H1 (cell line): ENCODE measurements around the gene FLVCR1. TPM values are rescaled to one million over a fixed set of nuclear protein-coding genes. Genes with fewer than 3 reads are reported as not detected.
A peak's percentile ranks its signal among the peaks of the same experiment; 100 is the strongest.

Source experiments
- CTCF ChIA-PET: fragments of 300-600 bp; sonication (Branson Sonifier 250); formaldehyde crosslinking; loops from one replicate; lab custom pipeline; 2021; ENCODE audit not compliant: partially characterized antibody; lab: Charles Lee
- POLR2A ChIA-PET: fragments of 300-600 bp; sonication (Branson Sonifier 250); formaldehyde crosslinking; loops from one replicate; lab custom pipeline; 2021; ENCODE audit warnings: inconsistent platforms; ENCODE audit not compliant: partially characterized antibody; lab: Charles Lee
- DNase-seq, 2 experiments: peaks; one replicate each; pipeline versions ENCODE4 v3.0.0 to v3.0.0-alpha.2; 2010 to 2022; ENCODE audit warnings: low spot score in 2 of 2, low read depth in 1 of 2, mixed read lengths in 1 of 2
- FAIRE-seq: peaks from 2 replicates; lab custom pipeline; 2011; peaks lifted over from hg19 to GRCh38; lab: Jason Lieb, UNC
- H2AFZ ChIP-seq: 2 replicates; pipeline ENCODE4 v1.8.1; 2012; ENCODE audit warnings: low read length, inconsistent platforms
- H2AK5ac ChIP-seq: 2 replicates; pipeline ENCODE4 v1.6.1; 2013; ENCODE audit warnings: low read depth, low read length
- H2BK120ac ChIP-seq: replicated peaks from 2 replicates; pipeline ENCODE3; 2013; ENCODE audit warnings: low read depth, low read length, inconsistent platforms
- H2BK12ac ChIP-seq: 2 replicates; pipeline ENCODE4 v1.6.1; 2013; ENCODE audit warnings: low read depth, low read length
- H2BK15ac ChIP-seq: 2 replicates; pipeline ENCODE4 v1.6.1; 2013; ENCODE audit warnings: low read length
- H2BK20ac ChIP-seq: 2 replicates; pipeline ENCODE4 v1.6.1; 2013; ENCODE audit warnings: low read length
- H2BK5ac ChIP-seq: 2 replicates; pipeline ENCODE4 v1.6.1; 2013; ENCODE audit warnings: low read depth, low read length
- H3K14ac ChIP-seq: 2 replicates; pipeline ENCODE4 v1.6.1; 2013; ENCODE audit warnings: inconsistent platforms; ENCODE audit not compliant: insufficient read length
- H3K18ac ChIP-seq: 2 replicates; pipeline ENCODE4 v1.6.1; 2013; ENCODE audit warnings: low read length; ENCODE audit errors: extremely low read depth
- H3K23ac ChIP-seq: 2 replicates; pipeline ENCODE4 v1.6.1; 2013; ENCODE audit warnings: inconsistent platforms; ENCODE audit not compliant: insufficient read length
- H3K23me2 ChIP-seq: 2 replicates; pipeline ENCODE4 v1.6.1; 2013; ENCODE audit warnings: low read depth, low read length
- H3K27ac ChIP-seq: 2 replicates; pipeline ENCODE4 v1.6.1; 2011; ENCODE audit warnings: low read depth, low read length, inconsistent platforms
- H3K27me3 ChIP-seq, 4 experiments: replicated peaks in 1 of 4; 1 replicate in 1 of 4; 2 replicates in 3 of 4; pipeline versions ENCODE4 v1.6.1 to v1.8.1; 2011 to 2013; ENCODE audit warnings: low read length in 3 of 4, mild to moderate bottlenecking in 3 of 4, inconsistent platforms in 2 of 4, mixed read lengths in 2 of 4, moderate library complexity in 1 of 4; ENCODE audit not compliant: control insufficient read depth in 3 of 4, insufficient read depth in 3 of 4; ENCODE audit errors: extremely low read depth in 1 of 4
- H3K36me3 ChIP-seq, 4 experiments: 2 replicates each; pipeline versions ENCODE4 v1.6.1 to v1.8.1; 2011 to 2013; ENCODE audit warnings: mild to moderate bottlenecking in 4 of 4, low read length in 3 of 4, moderate library complexity in 2 of 4, control low read depth in 1 of 4, inconsistent platforms in 1 of 4; ENCODE audit not compliant: insufficient read depth in 4 of 4, control insufficient read depth in 2 of 4
- H3K4ac ChIP-seq: replicated peaks from 2 replicates; pipeline ENCODE3; 2013; ENCODE audit warnings: low read length, low read depth, mixed read lengths, inconsistent platforms; ENCODE audit not compliant: insufficient read length
- H3K4me1 ChIP-seq, 4 experiments: replicated peaks in 1 of 4; 1 replicate in 1 of 4; 2 replicates in 3 of 4; pipeline versions ENCODE4 v1.6.1 to v1.8.1; 2011 to 2013; ENCODE audit warnings: low read length in 3 of 4, inconsistent platforms in 2 of 4, mixed read lengths in 1 of 4; ENCODE audit not compliant: insufficient read depth in 4 of 4, control insufficient read depth in 3 of 4
- H3K4me2 ChIP-seq, 2 experiments: 2 replicates each; pipeline versions ENCODE4 v1.6.1 to v1.8.1; 2011 to 2013; ENCODE audit warnings: low read depth in 2 of 2, low read length in 2 of 2, control low read depth in 1 of 2, inconsistent platforms in 1 of 2, mild to moderate bottlenecking in 1 of 2; ENCODE audit not compliant: insufficient read depth in 1 of 2
- H3K4me3 ChIP-seq, 4 experiments: fragments of 200-600, 300-600 bp in 1 of 4; sonication (generic), shearing (Covaris generic), sonication (Bioruptor Twin) in 1 of 4; 2 replicates each; pipeline versions ENCODE4 v1.5.1 to v1.8.1; 2011 to 2016; ENCODE audit warnings: low read length in 4 of 4, low read depth in 3 of 4, control low read depth in 2 of 4, inconsistent platforms in 2 of 4, mild to moderate bottlenecking in 2 of 4, mixed read lengths in 1 of 4, moderate library complexity in 1 of 4; ENCODE audit not compliant: insufficient read depth in 2 of 4; ENCODE audit errors: extremely low read depth in 1 of 4
- H3K56ac ChIP-seq: replicated peaks from 2 replicates; pipeline ENCODE3; 2013; ENCODE audit warnings: low read depth, mild to moderate bottlenecking, mixed read lengths, low read length, inconsistent platforms; ENCODE audit not compliant: insufficient read length
- H3K79me1 ChIP-seq: 2 replicates; pipeline ENCODE4 v1.6.1; 2013; ENCODE audit warnings: low read depth, low read length, control low read depth
- H3K79me2 ChIP-seq, 2 experiments: 2 replicates each; pipeline versions ENCODE4 v1.6.1 to v1.8.1; 2012 to 2013; ENCODE audit warnings: low read length in 2 of 2, mild to moderate bottlenecking in 2 of 2, inconsistent platforms in 1 of 2; ENCODE audit not compliant: insufficient read depth in 2 of 2, control insufficient read depth in 1 of 2
- H3K9ac ChIP-seq, 4 experiments: replicated peaks in 1 of 4; 1 replicate in 1 of 4; 2 replicates in 3 of 4; pipeline versions ENCODE4 v1.6.1 to v1.8.1; 2011 to 2013; ENCODE audit warnings: low read depth in 3 of 4, low read length in 3 of 4, control low read depth in 2 of 4, mild to moderate bottlenecking in 2 of 4, moderate library complexity in 2 of 4, inconsistent platforms in 1 of 4; ENCODE audit errors: extremely low read depth in 1 of 4
- H3K9me3 ChIP-seq, 2 experiments: 2 replicates each; pipeline versions ENCODE4 v1.6.1 to v1.8.1; 2012 to 2013; ENCODE audit warnings: mild to moderate bottlenecking in 2 of 2, moderate library complexity in 2 of 2, control low read depth in 1 of 2, inconsistent platforms in 1 of 2, low read depth in 1 of 2, low read length in 1 of 2, mixed read lengths in 1 of 2; ENCODE audit not compliant: insufficient read depth in 2 of 2
- H4K20me1 ChIP-seq, 2 experiments: replicated peaks in 1 of 2; 2 replicates each; pipeline versions ENCODE3 to v1.8.1; 2011 to 2013; ENCODE audit warnings: inconsistent platforms in 2 of 2, low read length in 2 of 2, mild to moderate bottlenecking in 1 of 2; ENCODE audit not compliant: insufficient read depth in 2 of 2, control insufficient read depth in 1 of 2
- H4K5ac ChIP-seq: 2 replicates; pipeline ENCODE4 v1.6.1; 2013; ENCODE audit warnings: low read length, low read depth, mixed read lengths, inconsistent platforms; ENCODE audit not compliant: insufficient read length
- H4K8ac ChIP-seq: 2 replicates; pipeline ENCODE4 v1.8.0; 2013; ENCODE audit warnings: mild to moderate bottlenecking, moderate library complexity, low read length, inconsistent platforms; ENCODE audit not compliant: insufficient read depth; ENCODE audit errors: extremely low read depth
- H4K91ac ChIP-seq: replicated peaks from 2 replicates; pipeline ENCODE3; 2013; ENCODE audit warnings: low read length, mixed read lengths, inconsistent platforms; ENCODE audit not compliant: insufficient read length
- SRF ChIP-seq: IDR thresholded peaks from 2 replicates; pipeline ENCODE4 v1.6.1; 2011; ENCODE audit warnings: mild to moderate bottlenecking, low read depth, low read length, moderate library complexity
- ZNF274 ChIP-seq: IDR thresholded peaks from 2 replicates; pipeline ENCODE4 v1.7.0; 2012; ENCODE audit warnings: low read length, borderline replicate concordance; ENCODE audit errors: extremely low read depth
- WGBS, 2 experiments: shearing (Covaris generic) in 1 of 2; methylation state at CpG; one replicate each; pipeline versions ENCODE4 v1.1.6 to v1.1.7; 2013 to 2015; ENCODE audit warnings: low lambda C conversion rate in 2 of 2, mixed read lengths in 2 of 2, inconsistent platforms in 1 of 2, low coverage in 1 of 2, missing lambda C conversion rate in 1 of 2; ENCODE audit not compliant: insufficient replicate concordance in 2 of 2, insufficient coverage in 1 of 2, insufficient read length in 1 of 2; ENCODE audit errors: extremely low coverage in 1 of 2, missing lambda C conversion rate in 1 of 2; 5-methylcytosine and 5-hydroxymethylcytosine counted together
- polyA plus RNA-seq, 7 experiments: library from polyadenylated mRNA; depleted of rRNA in 3 of 7; stranded (reverse) in 5 of 7; unstranded in 2 of 7; fragments of >200 nt in 5 of 7; fragments of 200-250 nt in 2 of 7; gene quantifications; 1 replicate in 5 of 7; 2 replicates in 1 of 7; 4 replicates in 1 of 7; pipeline versions ENCODE4 v1.2.1 to v1.2.3, GENCODE V29; 2011 to 2013; ENCODE audit warnings: missing spikeins in 2 of 7, mixed read lengths in 2 of 7
- total RNA-seq: library from RNA; stranded (reverse); fragmentation: NEBNext Ultra II Directional; extraction: Animal tissue kit (Norgen Biotek cat#: 25700); gene quantifications from 2 replicates; pipeline ENCODE4 v1.2.1, GENCODE V29; 2021
- TF ChIP-seq, protein P1 (sequence below): IDR thresholded peaks from 2 replicates; pipeline ENCODE4 v1.6.1; 2012; ENCODE audit warnings: inconsistent platforms

The FLVCR1 gene
- total and polyA plus RNA-seq, 2 of the 8 experiments (the other 6 are each of a cell fraction or from before 2014, with no cell fraction given): 31.8 to 75.7 TPM

- Histone ChIP-seq H2AK5ac (peak overlapping the region; percentile 44; the same call in 1 of the 2 replicates), H2AFZ (no peak overlapping the region), H4K91ac (peak overlapping the region; percentile 100), H3K9ac (no peak overlapping the region), H4K8ac (no peak overlapping the region), H4K20me1 (no peaks in the 10 kb centered on the region), H3K4me1 (peaks cover 10 to 27% (median 20%) of the 10 kb centered on the region in 4 experiments), H3K14ac (no peak overlapping the region), H2BK15ac (no peak overlapping the region), H3K36me3 (no peaks in the 10 kb centered on the region; a peak in 1 of 8 replicates), H3K4me2 (peak overlapping the region; percentile 44 to 52), H3K23me2 (peaks cover 5% of the 10 kb centered on the region), H3K4ac (no peak overlapping the region), H3K56ac (peak overlapping the region; percentile 1), H2BK5ac (peak overlapping the region; percentile 99), H3K18ac (peak overlapping the region; percentile 71; the same call in 1 of the 2 replicates), H3K27ac (peak overlapping the region; percentile 83), H3K79me2 (peaks cover 0 to 6% of the 10 kb centered on the region in 2 experiments; a peak in 2 of 4 replicates), H3K9me3 (no peaks in the 10 kb centered on the region), H3K27me3 (no peaks in the 10 kb centered on the region), H4K5ac (peak overlapping the region; percentile 35), H3K23ac (no peak overlapping the region), H3K79me1 (no peaks in the 10 kb centered on the region; the same call in 1 of the 2 replicates), H3K4me3 (peak overlapping the region in 2 of 4 experiments; percentile 9 to 39; a peak in 2 of 8 replicates), H2BK20ac (peak overlapping the region; percentile 95), H2BK120ac (peak overlapping the region; percentile 99), H2BK12ac (peak overlapping the region; percentile 100; the same call in 1 of the 2 replicates)
- ChIA-PET CTCF (interaction anchor here (1.1 kb wide), 1 partner anchor 17 kb away, joined by 3 read pairs; no protein-coding TSS in a partner anchor), POLR2A (interaction anchor here (1.1 to 5.5 kb wide), 7 partner anchors 8 to 60 kb away, joined by 3 to 94 read pairs (median 6); no protein-coding TSS in a partner anchor)
- no peak for DNase-seq
- 48% methylated on average over 8 of the region's 9 CpGs; no CpG with 5 or more reads in 1 of the 2 experiments for WGBS, 2 experiments
- no peak for FAIRE-seq
- TF ChIP-seq, protein P1, sequence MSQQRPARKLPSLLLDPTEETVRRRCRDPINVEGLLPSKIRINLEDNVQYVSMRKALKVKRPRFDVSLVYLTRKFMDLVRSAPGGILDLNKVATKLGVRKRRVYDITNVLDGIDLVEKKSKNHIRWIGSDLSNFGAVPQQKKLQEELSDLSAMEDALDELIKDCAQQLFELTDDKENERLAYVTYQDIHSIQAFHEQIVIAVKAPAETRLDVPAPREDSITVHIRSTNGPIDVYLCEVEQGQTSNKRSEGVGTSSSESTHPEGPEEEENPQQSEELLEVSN: peak; percentile 49
- no peak for TF ChIP-seq ZNF274
- no peak for TF ChIP-seq SRF
Observed at GRCh38 chr1:212917134-212917485, 59.0 kb downstream of the FLVCR1 start.
